ENCODE results near the gene DUSP14.
"Not testable (repeated sequence)": the region's sequence is repeated elsewhere in the genome, so short reads cannot be mapped to it uniquely, and the experiment has no call there.

The DUSP14 gene

GRCh38 chr17:37489197-37490001, at the start of gene DUSP14:
Gene DUSP14 (plus strand): TSS chr17:37489891. CDS start chr17:37512273, 22,382 bp downstream.
- FAIRE-seq: no peak

- FAIRE-seq: no peak
Observed at GRCh38 chr17:37440424-37440823, 49.3 kb upstream of the DUSP14 start.

- not testable (repeated sequence) for FAIRE-seq
Observed at GRCh38 chr17:37441369-37442014, 48.2 kb upstream of the DUSP14 start.

GRCh38 chr17:37446027-37446426, 43.7 kb upstream of the DUSP14 start:
- FAIRE-seq: no peak

GRCh38 chr17:37447641-37448040, 42.0 kb upstream of the DUSP14 start:
- no peak for FAIRE-seq

- FAIRE-seq: no peak
Observed at GRCh38 chr17:37450112-37450511, 39.6 kb upstream of the DUSP14 start.

GRCh38 chr17:37457801-37458200, 31.9 kb upstream of the DUSP14 start:
- not testable (repeated sequence) for FAIRE-seq

GRCh38 chr17:37458805-37459204, 30.9 kb upstream of the DUSP14 start:
- no peak for FAIRE-seq

- FAIRE-seq: no peak
Observed at GRCh38 chr17:37461668-37462067, 28.0 kb upstream of the DUSP14 start.

- no peak for FAIRE-seq
Observed at GRCh38 chr17:37462492-37462891, 27.2 kb upstream of the DUSP14 start.

- no peak for FAIRE-seq
Observed at GRCh38 chr17:37463039-37463438, 26.7 kb upstream of the DUSP14 start.

- FAIRE-seq: no peak
Observed at GRCh38 chr17:37465069-37465616, 24.5 kb upstream of the DUSP14 start.

- no peak for FAIRE-seq
Observed at GRCh38 chr17:37466471-37466870, 23.2 kb upstream of the DUSP14 start.

GRCh38 chr17:37470181-37470580, 19.5 kb upstream of the DUSP14 start:
- no peak for FAIRE-seq

- FAIRE-seq: no peak
Observed at GRCh38 chr17:37475731-37476420, 13.8 kb upstream of the DUSP14 start.

- FAIRE-seq: no peak
Observed at GRCh38 chr17:37476431-37477120, 13.1 kb upstream of the DUSP14 start.

GRCh38 chr17:37478187-37478586, 11.5 kb upstream of the DUSP14 start:
- no peak for FAIRE-seq

- FAIRE-seq: no peak
Observed at GRCh38 chr17:37479025-37479424, 10.7 kb upstream of the DUSP14 start.

GRCh38 chr17:37480427-37480826, 9.3 kb upstream of the DUSP14 start:
- no peak for FAIRE-seq

GRCh38 chr17:37481001-37481665, 8.6 kb upstream of the DUSP14 start:
- FAIRE-seq: no peak

- no peak for FAIRE-seq
Observed at GRCh38 chr17:37483311-37484039, 6.2 kb upstream of the DUSP14 start.

All from islet of Langerhans (tissue), 1 donor.